HG03460 (cell line): ENCODE data around the gene CEP63.
"Not testable (repeated sequence)": the region's sequence is repeated elsewhere in the genome, so short reads cannot be mapped to it uniquely, and the experiment has no call there.

ENCODE experiments used
- ATAC-seq: cut with Tn5 transposase; IDR thresholded peaks from one replicate; pipeline ENCODE4 v1.9.1; 2021; ENCODE audit not compliant: unreplicated experiment

CEP63 gene

DNA sequence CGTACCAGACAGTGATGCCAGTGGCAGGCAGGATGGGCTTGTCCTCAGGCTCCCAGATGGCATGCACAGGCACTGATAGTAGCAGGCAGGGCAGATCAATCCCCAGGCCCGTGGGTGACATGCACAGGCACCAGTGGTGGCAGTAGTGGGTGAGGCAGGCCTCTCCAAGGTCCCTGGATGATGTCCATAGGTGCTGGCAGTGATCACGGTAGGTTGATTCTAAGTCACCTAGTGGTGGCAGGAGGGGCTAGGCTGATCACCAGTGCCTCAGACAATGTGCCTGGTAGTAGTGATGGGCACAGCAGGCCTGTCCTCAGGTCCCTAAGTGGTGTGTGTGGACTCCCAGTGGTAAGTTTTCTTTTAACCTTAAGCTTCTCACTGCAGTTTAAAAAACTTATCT lies 19.6 kb downstream of the CEP63 start:
- ATAC-seq = no peak

DNA sequence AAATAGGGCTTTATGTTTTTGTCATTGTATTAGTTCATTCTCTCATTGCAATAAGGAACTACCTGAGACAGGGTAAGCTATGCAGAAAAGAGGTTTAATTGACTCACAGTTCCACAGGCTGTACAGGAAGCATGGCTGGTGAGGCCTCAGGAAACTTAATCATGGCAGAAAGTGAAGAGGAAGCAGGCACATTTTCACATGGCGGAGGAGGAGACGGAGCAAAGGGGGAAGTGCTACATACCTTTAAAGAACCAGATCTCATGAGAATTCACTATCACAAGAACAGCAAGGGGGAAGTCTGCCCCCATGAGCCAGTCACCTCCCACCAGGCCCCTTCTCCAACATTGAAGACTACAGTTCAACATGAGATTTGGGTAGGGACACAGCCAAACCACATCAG lies 25.6 kb downstream of the CEP63 start:
- ATAC-seq = no peak

DNA sequence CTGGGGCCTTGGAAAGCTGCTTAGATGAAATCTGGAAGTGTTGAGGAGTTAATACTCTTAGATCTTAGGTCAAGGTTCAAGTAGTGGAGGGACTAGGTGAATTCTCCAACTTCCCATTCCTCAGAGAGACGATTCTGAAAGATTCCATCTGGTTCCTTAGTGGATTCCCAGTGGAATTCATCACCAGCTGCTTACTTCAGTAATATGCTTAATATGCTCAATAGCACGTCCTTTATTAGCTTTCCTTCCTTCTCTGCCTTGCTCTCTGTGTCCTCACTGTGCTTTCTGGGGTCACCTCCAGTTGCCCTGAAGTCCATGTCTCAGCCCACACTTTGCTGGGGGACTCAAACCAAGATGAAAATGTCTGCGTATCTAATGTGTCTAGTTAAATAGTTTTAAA lies 31.0 kb downstream of the CEP63 start:
- no peak for ATAC-seq

DNA sequence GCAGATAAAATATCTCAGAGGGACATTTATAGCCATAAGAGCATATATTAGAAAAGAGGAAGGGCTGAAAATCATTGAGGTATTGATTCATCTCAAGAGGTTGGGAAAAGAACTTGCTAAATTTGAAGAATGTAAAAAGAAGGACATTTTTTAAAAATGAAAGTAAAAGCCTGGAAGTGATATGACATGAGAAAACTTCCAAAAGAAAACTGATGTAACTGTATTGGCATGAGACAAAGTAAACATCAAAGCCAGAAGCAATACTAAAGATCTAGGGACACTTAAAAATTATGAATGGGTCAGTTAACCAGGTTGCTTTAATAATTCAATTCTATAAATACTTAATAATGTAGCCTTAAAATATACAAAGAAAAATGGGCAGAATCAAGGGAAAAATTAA lies 31.9 kb downstream of the CEP63 start:
- ATAC-seq = no peak

DNA sequence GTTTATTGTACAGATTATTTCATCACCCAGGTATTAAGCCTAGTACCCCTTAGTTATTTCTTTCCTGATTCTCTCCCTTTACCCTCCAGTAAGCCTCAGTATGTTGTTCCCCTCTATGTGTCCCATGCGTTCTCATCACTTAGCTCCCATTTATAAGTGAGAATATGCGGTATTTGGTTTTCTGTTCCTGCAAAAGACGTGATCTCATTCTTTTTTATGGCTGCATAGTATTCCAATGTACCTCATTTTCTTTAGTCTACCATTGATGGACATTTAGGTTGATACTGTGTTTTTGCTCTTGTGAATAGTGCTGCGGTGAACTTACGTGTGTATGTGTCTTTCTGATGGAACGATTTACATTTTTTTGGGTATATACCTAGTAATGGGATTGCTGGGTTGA lies 36.7 kb downstream of the CEP63 start:
- ATAC-seq = no peak

DNA sequence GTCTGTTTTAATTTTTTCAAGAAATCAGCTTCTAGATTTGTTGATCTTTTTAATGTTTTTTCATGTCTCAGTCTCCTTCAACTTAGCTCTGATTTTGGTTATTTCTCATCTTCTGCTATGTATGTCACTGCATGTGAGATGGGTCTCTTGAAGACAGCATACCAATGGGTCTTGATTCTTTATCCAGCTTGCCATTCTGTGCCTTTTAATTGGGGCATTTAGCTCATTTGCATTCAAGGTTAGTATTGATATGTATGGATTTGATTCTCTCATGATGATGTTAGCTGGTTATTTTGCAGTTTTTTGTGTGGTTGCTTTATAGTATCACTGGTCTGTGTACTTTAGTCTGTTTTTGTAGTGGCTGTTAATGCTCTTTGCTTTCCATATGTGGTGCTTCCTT lies 39.4 kb downstream of the CEP63 start:
- ATAC-seq = no peak

DNA sequence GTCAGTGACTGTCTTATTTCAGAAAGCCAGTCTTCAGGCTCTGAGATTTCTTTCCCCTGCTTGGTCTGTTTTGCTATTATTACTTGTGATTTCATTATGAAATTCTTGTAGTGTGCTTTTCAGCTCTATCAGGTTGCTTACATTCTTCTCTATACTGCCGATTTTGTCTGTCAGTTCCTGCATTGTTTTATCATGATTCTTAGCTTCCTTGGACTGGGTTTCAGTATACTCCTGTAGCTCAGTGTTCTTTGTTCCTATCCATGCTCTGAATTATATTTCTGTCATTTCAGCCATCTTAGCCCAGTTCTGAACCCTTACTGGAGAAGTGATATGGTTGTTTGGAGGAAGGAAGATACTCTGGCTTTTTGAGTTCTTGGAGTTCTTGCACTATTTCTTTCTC lies 40.5 kb downstream of the CEP63 start:
- ATAC-seq = no peak

DNA sequence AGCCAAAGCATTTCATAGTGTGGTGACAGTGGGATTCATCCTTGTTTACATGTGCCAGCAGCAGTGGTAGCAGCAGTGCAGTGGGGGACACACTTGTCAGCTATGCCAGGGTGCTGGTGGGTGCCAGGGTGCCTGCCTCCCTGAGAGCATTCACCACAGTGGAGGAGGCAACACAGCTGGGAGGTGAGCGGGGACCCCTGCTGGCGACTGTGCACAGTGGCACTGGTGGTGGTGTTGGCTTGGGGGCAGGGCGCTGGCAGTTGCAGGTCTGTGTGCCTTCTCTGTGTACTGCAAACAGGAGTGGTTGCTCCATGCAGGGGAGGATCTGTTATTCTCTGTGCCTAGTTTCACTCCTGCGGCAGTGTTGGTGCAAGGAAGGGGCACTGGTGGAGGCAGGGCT lies 41.2 kb downstream of the CEP63 start:
- ATAC-seq = no peak

DNA sequence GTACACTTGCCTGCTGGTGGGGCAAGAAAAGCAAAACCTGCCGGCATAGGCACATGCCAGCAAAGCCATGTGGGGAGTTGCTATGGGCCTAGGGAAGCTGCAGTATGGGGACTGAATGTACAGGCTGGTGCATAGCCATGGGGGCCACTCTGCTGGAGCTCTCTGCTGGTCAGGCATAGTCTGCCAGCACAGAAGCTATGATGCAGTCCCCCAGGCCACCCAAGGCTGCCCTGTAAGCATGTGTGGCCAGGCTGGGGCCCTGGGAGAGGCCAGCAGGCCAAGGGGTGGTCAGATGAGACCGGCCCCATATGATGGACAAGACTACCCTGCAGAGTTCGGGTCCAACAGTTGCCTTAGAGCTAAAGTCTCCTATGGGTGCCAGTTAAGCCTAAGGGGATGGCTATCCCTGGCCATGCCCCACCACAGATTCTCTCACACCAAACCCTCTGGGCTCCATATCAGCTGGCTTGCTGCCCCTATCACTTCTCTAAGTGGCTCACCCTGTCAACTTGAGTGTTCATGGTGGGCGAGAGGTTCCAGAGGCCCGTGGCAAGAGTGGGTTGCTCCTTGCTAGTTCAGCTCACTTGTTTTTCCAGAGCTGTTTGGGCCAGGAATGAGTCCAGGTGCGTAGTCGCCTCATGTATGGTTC lies 41.8 kb downstream of the CEP63 start:
- ATAC-seq = no peak

DNA sequence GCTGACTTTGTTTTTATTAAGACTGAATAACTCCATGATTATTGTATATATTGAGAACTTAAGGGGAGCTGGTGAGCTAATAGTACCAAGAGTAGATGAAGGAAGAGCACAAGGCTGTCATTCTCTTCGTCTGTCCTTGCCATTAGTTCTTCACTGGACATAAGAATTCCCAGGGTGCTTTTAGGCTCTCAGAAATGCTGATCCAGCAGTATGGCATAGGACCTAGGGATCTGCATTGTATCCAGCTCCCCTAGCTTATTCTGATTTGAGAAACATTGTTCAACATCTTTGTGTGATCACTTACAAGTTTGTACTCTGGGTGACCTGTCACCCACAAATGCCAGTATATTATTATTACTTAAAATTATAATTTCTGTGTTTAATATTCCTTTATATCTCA lies 47.6 kb downstream of the CEP63 start:
- no peak for ATAC-seq

DNA sequence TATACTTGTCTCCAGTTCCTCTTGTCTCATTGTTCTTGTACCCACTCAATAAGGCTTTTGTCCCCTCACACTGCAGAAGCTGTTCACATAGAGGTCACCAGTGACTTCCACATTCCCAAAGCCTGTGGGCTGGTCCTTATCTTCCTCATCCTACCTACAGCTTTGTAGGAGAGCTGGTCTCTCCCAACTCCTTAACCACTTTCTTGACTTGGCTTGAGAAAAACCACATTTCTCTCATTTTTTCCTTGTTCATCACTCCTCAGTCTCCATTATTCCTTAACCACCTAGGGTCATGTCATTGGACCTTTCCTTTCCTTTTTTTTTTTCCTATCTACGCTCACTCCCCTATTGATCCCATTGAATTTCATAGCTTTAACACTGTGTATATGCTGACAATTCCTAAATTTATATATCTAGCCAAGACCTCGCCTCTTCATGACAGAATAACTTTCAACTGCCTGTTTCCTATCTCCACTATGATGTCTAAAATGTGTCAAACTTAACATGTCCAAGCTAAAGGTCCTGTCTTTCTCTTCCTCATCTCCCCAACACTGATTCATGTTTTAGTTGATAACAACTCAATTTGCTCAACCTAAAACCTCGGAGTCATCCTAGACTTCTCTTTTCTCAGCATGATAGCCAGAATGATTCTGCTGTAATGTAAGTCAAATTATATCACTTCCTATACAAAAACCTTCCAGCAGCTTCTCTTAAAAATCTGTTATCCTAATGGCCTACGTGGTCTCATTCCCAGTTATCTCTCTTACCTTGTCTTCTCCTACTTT lies 49.5 kb downstream of the CEP63 start:
- ATAC-seq = no peak

DNA sequence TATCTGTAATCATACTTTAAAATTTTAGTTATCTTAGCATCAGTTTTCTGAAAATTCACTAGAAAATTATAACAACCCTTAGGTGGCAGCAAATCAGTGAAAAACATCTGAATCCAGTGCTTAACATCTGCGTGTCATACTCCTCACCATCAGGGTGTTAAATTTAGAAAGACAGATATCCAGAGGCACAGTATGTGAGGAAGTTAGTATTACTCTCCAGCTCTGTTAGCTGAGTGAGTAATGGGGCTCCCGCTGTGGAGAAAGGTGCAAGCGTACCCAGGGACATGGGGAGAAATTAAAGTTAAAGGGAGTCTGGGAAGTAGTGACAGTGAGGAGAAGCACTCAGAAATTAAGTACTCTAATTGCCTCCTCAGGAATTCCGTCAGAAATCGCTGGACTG lies 50.9 kb downstream of the CEP63 start:
- no peak for ATAC-seq

DNA sequence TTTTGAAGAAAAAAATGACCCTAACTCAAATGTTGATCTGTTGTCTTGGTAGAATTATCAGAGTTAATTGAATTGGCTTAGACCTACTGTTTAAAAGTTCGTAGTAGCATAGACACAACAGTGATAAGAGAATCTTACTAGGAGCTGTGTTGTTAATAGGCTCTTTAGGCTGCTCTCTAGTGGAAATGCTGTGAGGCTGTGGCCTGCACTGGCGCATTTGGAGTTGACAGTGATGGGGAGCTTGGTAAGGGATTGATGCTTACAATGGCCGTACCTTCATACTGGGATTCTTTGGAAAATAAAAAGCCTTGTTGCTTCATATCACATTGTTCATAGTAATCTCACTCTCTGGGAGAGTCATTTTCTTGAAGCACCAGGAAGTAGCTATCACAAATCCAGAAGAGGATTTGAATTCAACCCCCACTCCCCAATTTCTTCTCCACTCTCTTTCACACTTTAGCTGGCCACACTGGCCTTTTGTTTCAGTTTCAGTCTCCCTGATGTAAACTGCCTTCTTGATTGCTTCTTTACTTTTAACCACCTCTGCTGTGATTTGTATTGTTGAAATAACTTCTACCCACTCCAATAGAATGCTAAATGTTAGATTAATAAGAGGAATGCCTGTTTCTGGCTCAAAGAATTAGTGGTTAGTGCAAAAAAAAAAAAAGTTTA lies 56.6 kb downstream of the CEP63 start:
- no peak for ATAC-seq

DNA sequence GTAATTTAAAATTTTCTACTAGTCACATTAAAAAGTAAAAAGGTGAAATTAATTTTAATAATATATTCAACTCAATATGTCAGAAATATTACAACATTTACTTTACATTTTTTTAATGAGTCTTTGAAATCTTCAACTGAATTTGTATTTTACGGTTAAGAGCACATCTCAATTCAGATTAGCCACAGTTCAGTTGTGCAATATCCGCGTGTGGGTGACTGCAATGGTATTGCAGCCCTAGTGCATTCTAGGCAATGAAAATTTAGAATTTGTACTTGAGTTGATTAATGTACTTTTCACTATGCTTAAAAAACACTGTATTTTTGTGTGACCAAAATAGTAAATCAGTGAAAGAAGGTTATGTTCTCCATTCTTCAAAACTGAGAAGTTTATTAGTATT lies 57.3 kb downstream of the CEP63 start:
- ATAC-seq = no peak

DNA sequence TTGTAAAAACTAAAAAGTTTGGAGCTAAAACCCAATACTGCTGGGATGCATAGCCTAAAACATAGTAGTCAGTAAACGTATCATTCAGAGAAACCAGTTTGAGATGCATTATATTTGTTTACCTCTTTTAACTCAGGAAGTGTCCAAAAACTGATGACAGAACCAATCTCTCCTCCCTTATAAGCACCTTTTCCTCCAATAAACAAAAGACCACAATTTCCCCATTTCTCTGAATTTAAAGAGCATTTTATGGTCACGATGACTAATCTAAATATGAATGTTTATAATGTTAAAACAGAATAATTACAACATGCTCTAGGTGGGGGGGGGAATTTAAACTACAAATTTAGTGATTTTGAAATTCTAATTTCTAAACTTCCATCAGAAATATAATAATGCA lies 58.5 kb downstream of the CEP63 start:
- ATAC-seq = no peak

DNA sequence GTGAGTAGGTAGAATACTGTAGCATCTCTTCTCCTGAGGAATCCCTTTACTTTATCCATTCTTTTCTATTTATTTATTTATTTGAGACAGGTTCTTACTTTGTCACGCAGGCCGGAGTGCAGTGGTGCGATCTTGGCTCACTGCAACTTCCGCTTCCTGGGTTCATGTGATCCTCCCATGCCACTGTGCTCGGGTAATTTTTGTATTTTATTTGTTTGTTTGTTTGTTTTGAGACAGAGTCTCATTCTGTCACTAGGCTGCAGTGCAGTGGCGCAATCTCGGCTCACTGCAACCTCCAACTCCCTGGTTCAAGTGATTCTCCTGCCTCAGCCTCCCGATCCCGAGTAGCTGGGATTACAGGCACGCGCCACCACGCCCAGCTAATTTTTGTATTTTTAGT lies 58.9 kb downstream of the CEP63 start:
- not testable (repeated sequence) for ATAC-seq

DNA sequence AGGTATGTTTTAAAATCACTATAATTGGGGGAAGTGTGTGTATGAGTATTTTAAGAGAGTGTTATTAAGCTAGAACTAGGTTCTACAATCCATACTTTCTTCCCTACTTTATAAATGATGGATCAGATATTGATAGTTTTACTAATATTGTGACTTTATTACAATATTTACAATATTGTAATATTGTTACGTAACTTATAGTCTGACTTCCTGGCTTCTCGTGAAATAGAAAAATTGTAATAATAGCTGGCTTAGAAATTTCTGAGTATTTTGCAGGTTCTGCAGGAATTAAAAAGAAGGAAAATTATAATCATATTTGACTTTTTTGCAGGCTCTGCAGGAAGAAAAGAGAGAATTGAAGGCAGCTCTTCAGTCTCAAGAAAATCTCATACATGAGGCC lies 60.0 kb downstream of the CEP63 start:
- no peak for ATAC-seq

DNA sequence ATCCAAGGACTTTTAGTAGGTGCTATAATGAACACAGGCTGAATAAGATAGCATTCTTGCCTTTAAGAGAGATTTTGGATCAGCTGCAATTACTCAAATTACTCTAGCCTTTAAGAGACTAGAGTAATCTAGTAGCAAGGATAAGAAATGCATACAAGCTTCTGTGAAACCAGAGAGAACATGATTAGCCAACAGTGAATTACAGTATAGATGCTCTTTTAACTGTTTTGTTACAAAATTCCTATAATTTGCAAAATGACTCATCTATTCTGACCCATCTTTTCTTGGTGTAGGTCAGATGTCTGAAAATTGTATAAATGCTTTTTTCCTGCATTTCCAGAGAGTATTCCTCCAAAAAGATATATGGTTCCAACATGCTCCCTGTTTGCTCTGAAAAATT lies 66.9 kb downstream of the CEP63 start:
- no peak for ATAC-seq

DNA sequence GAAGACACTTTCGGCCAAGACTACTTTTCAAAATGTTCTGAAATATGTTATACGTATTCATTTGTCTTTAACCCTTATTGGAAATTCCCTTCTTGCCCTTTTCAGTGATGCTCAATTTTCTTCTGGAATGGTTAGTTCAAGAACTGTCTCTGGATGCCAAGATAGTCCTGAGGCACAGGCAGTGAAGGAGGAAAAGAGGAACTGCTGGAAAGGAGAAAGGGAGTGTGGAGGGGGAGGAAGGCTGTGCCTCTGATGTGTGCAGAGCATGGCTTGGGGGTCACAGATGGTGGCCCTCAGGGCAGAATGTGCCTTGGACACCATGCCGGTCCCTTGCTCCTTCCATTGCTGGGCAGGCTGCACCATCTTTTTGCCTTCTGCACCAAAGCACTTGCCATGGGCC lies 73.7 kb downstream of the CEP63 start:
- no peak for ATAC-seq

DNA sequence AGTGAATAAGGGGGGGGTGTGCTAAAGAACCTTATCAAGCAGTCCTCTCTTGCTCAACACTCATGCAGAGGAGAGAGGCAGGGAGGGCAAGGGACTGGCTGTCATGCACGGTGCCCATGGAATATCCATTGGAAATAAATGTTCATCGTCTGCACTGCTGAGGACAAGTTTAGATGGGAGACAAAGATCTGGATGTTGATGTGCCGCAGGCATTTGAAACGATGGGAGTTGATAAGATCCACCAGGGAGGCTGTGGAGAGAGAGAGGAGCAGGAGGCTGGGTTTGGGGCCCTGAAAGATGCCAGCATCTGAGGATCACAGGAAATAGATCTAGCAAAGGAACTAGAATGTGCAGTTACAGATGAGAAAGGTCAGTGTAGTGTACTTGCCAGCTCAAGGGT lies 76.2 kb downstream of the CEP63 start:
- no peak for ATAC-seq

DNA sequence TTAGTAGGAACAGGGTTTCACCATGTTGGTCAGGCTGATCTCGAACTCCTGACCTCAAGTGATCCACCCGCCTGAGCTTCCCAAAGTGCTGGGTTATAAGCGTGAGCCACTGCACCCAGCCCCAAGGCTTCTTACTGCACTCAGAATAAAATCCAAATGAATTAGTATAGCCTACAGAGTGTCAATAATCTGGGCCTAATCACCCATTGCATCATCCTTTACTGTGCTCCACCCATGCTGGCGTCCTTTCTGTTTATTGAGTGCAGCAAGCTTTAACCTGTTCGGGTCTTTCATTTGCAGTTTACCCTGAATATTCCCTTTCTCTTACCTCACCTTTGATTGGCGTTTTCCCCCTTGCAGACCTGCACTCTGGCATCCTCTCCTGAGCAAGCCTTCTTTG lies 77.7 kb downstream of the CEP63 start:
- ATAC-seq = no peak

DNA sequence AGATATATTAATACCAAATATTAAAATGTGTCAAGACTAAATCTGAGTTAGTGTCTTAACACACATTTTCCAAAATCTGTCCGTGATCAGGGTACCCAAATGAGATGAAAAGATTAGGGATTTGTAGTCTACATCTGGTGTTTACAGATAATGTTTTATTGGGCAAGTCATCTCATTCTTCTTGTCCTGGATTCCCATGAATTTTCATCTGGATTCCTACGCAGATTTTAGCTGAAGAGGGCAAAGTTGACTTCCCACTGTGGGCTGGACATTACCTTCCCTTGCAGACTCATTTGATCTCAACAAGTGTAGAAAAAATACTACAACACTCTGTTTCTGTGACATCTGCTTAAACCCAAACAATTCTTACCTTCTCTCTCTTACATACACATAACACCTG lies 79.1 kb downstream of the CEP63 start:
- ATAC-seq = no peak
